MM.1S (cell line): Measurements from ENCODE around the gene STARD3.

Experiments used
- CTCF ChIP-seq: fragments of 300-600 bp; sonication (generic); IDR thresholded peaks from 2 replicates; pipeline ENCODE4 v1.5.1; 2016; ENCODE audit warnings: antibody characterized with exemption, low read length, mixed read lengths
- EZH2 ChIP-seq: fragments of 300-600 bp; sonication (generic); optimal IDR thresholded peaks from 2 replicates; pipeline ENCODE3; 2017; ENCODE audit warnings: low read depth, mild to moderate bottlenecking, antibody characterized with exemption, low read length, mixed read lengths
- EZH2phosphoT487 ChIP-seq: fragments of 300-600 bp; sonication (generic); IDR thresholded peaks from 2 replicates; pipeline ENCODE4 v1.6.1; 2018; ENCODE audit warnings: antibody characterized with exemption, low read length

GRCh38 chr17:39612291-39612894 is 24.6 kb upstream of the STARD3 start:
- TF ChIP-seq CTCF (no peak), EZH2 (no peak), EZH2phosphoT487 (no peak)
